T-helper 2 cell treated with Interferon-gamma antibody and Interleukin-4, amounts not matched to agents 5 μg/mL and 100 μg/mL, for 36 hours (primary cell): ENCODE data around the gene UNC5C.

Source experiments
- DNase-seq: peaks from one replicate; pipeline ENCODE4 v3.0.0; 2021; ENCODE audit warnings: low spot score
- H3K27ac Mint-ChIP-seq: one replicate; pipeline ENCODE4 v1.8.0; 2021; ENCODE audit warnings: mild to moderate bottlenecking, mixed read lengths
- H3K27me3 Mint-ChIP-seq: one replicate; pipeline ENCODE4 v1.8.0; 2021; ENCODE audit warnings: low read depth, mixed read lengths
- H3K36me3 Mint-ChIP-seq: one replicate; pipeline ENCODE4 v1.8.0; 2021; ENCODE audit warnings: low read depth, mixed read lengths
- H3K4me1 Mint-ChIP-seq: one replicate; pipeline ENCODE4 v1.8.0; 2021; ENCODE audit warnings: low read depth, mixed read lengths
- H3K4me3 Mint-ChIP-seq: one replicate; pipeline ENCODE4 v1.8.0; 2022; ENCODE audit warnings: mild to moderate bottlenecking, moderate library complexity, mixed read lengths
- H3K9me3 Mint-ChIP-seq: one replicate; pipeline ENCODE4 v1.8.0; 2021; ENCODE audit warnings: mixed read lengths

UNC5C gene

GRCh38 chr4:95552942-95553550 is 4.3 kb upstream of the UNC5C start:
- Mint-ChIP-seq H3K27ac (no peak overlapping the region), H3K4me3 (no peak overlapping the region), H3K9me3 (no peaks in the 10 kb centered on the region), H3K4me1 (peaks cover 17% of the 10 kb centered on the region), H3K36me3 (no peaks in the 10 kb centered on the region), H3K27me3 (peaks cover 29% of the 10 kb centered on the region)
- no peak for DNase-seq

GRCh38 chr4:95551653-95552052 is 2.9 kb upstream of the UNC5C start:
- no peak overlapping the region for H3K4me3 Mint-ChIP-seq
- no peak for DNase-seq
- H3K9me3 Mint-ChIP-seq: no peaks in the 10 kb centered on the region
- H3K4me1 Mint-ChIP-seq: peaks cover 20% of the 10 kb centered on the region
- H3K36me3 Mint-ChIP-seq: no peaks in the 10 kb centered on the region
- peaks cover 43% of the 10 kb centered on the region for H3K27me3 Mint-ChIP-seq
- H3K27ac Mint-ChIP-seq: no peak overlapping the region

- Mint-ChIP-seq H3K27ac (peak overlapping the region; percentile 55), H3K9me3 (no peaks in the 10 kb centered on the region), H3K36me3 (no peaks in the 10 kb centered on the region), H3K4me3 (peak overlapping the region; percentile 92), H3K4me1 (peaks cover 20% of the 10 kb centered on the region), H3K27me3 (peaks cover 53% of the 10 kb centered on the region)
- no peak for DNase-seq
Measured at GRCh38 chr4:95550115-95550987, 1.6 kb upstream of the UNC5C start.

- Mint-ChIP-seq H3K4me3 (peak overlapping the region; percentile 92), H3K4me1 (peaks cover 20% of the 10 kb centered on the region), H3K9me3 (no peaks in the 10 kb centered on the region), H3K27me3 (peaks cover 51% of the 10 kb centered on the region), H3K36me3 (no peaks in the 10 kb centered on the region), H3K27ac (peak overlapping the region; percentile 83)
- DNase-seq: peak; percentile 54
Measured at GRCh38 chr4:95549246-95550114, 707 bp upstream of the UNC5C start.

- no peak overlapping the region for H3K27ac Mint-ChIP-seq
- peak; percentile 6 for DNase-seq
- H3K9me3 Mint-ChIP-seq: no peaks in the 10 kb centered on the region
- H3K4me3 Mint-ChIP-seq: peak overlapping the region; percentile 92
- H3K27me3 Mint-ChIP-seq: peaks cover 61% of the 10 kb centered on the region
- H3K36me3 Mint-ChIP-seq: no peaks in the 10 kb centered on the region
- peaks cover 20% of the 10 kb centered on the region for H3K4me1 Mint-ChIP-seq
Measured at GRCh38 chr4:95547715-95548471, 880 bp downstream of the UNC5C start.

GRCh38 chr4:95546866-95547714 is 1.7 kb downstream of the UNC5C start:
- Mint-ChIP-seq H3K27ac (no peak overlapping the region), H3K9me3 (no peaks in the 10 kb centered on the region), H3K4me1 (peaks cover 20% of the 10 kb centered on the region), H3K36me3 (no peaks in the 10 kb centered on the region), H3K27me3 (peaks cover 60% of the 10 kb centered on the region), H3K4me3 (peak overlapping the region; percentile 92)
- DNase-seq: no peak

- H3K36me3 Mint-ChIP-seq: no peaks in the 10 kb centered on the region
- H3K4me3 Mint-ChIP-seq: no peak overlapping the region
- peaks cover 54% of the 10 kb centered on the region for H3K27me3 Mint-ChIP-seq
- peaks cover 18% of the 10 kb centered on the region for H3K4me1 Mint-ChIP-seq
- no peaks in the 10 kb centered on the region for H3K9me3 Mint-ChIP-seq
- H3K27ac Mint-ChIP-seq: no peak overlapping the region
- no peak for DNase-seq
Measured at GRCh38 chr4:95546221-95546620, 2.6 kb downstream of the UNC5C start.

- Mint-ChIP-seq H3K36me3 (no peaks in the 10 kb centered on the region), H3K4me3 (no peak overlapping the region), H3K27me3 (peaks cover 51% of the 10 kb centered on the region), H3K4me1 (peaks cover 15% of the 10 kb centered on the region), H3K9me3 (no peaks in the 10 kb centered on the region), H3K27ac (no peak overlapping the region)
- DNase-seq: no peak
Measured at GRCh38 chr4:95545546-95545945, 3.2 kb downstream of the UNC5C start.

- Mint-ChIP-seq H3K36me3 (no peaks in the 10 kb centered on the region), H3K4me3 (no peak overlapping the region), H3K9me3 (no peaks in the 10 kb centered on the region), H3K27me3 (peaks cover 46% of the 10 kb centered on the region), H3K27ac (no peak overlapping the region), H3K4me1 (peaks cover 9% of the 10 kb centered on the region)
- no peak for DNase-seq
Measured at GRCh38 chr4:95544113-95545103, 4.4 kb downstream of the UNC5C start.

- peaks cover 33% of the 10 kb centered on the region for H3K27me3 Mint-ChIP-seq
- no peaks in the 10 kb centered on the region for H3K9me3 Mint-ChIP-seq
- H3K36me3 Mint-ChIP-seq: no peaks in the 10 kb centered on the region
- DNase-seq: no peak
- no peaks in the 10 kb centered on the region for H3K4me1 Mint-ChIP-seq
- H3K27ac Mint-ChIP-seq: no peak overlapping the region
- H3K4me3 Mint-ChIP-seq: no peak overlapping the region
Measured at GRCh38 chr4:95541889-95542607, 6.7 kb downstream of the UNC5C start.

GRCh38 chr4:95541094-95541493 is 7.7 kb downstream of the UNC5C start:
- no peaks in the 10 kb centered on the region for H3K9me3 Mint-ChIP-seq
- no peak overlapping the region for H3K4me3 Mint-ChIP-seq
- H3K4me1 Mint-ChIP-seq: no peaks in the 10 kb centered on the region
- no peaks in the 10 kb centered on the region for H3K36me3 Mint-ChIP-seq
- DNase-seq: no peak
- peaks cover 24% of the 10 kb centered on the region for H3K27me3 Mint-ChIP-seq
- H3K27ac Mint-ChIP-seq: no peak overlapping the region
